ENCODE results near the gene CEP63.

DNA sequence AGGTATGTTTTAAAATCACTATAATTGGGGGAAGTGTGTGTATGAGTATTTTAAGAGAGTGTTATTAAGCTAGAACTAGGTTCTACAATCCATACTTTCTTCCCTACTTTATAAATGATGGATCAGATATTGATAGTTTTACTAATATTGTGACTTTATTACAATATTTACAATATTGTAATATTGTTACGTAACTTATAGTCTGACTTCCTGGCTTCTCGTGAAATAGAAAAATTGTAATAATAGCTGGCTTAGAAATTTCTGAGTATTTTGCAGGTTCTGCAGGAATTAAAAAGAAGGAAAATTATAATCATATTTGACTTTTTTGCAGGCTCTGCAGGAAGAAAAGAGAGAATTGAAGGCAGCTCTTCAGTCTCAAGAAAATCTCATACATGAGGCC lies 60.0 kb downstream of the CEP63 start:
- TF ChIP-seq POLR2A (conservative IDR thresholded peaks at IDR 0.05) (no peak), GABPB1 (CRISPR knock-in tag; IDR thresholded peaks at IDR 0.05) (no peak), ZEB2 (IDR thresholded peaks at IDR 0.05) (no peak), ESRRB (CRISPR knock-in tag; IDR thresholded peaks at IDR 0.05; ENCODE audit: borderline replicate concordance) (no peak)
